A172 (cell line): ENCODE measurements around the gene CDK5. TPM values are rescaled to one million over a fixed set of nuclear protein-coding genes. Genes with fewer than 3 reads are reported as not detected.

Experiments
- DNase-seq: peaks from one replicate; pipeline ENCODE4 v3.0.0-alpha.2; 2015; ENCODE audit warnings: low spot score
- total RNA-seq: library from RNA; depleted of rRNA; stranded (reverse); fragments of >200 nt; shearing (Covaris generic); gene quantifications from 2 replicates; pipeline ENCODE4 v1.2.3, GENCODE V29; 2014; rRNA removed

Gene CDK5
- 57.0 and 58.7 TPM in 2 replicates for total RNA-seq

DNA sequence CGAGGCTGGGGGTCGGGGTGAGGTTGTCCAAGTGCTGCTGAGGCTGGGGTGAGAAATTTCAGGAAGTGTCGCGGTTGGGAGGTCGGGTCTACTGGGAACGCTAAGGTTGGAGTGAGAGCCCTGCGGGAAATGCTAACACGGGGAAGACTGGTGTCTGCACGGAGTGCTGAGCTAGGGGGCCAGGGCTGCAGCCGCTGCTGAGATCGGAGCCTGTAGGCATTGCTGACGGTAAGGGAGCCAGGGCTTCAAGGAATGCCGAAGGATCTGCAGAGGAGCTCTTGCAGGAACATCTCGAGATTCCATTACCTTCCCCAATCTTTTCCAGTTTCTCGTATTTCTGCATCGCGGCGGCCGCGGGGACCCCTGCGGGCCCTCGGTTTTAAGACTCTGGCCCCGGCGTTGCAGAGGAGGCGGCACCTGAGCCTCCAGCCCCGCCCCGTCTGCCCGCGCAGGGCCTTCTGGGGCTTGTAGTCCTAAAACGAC lies at the start of gene CDK5:
Gene CDK5, minus strand, starts transcription at position 392 of the 483 bp plus-strand sequence. Its CDS starts 49 bp downstream, at position 343.
- no peak for DNase-seq

DNA sequence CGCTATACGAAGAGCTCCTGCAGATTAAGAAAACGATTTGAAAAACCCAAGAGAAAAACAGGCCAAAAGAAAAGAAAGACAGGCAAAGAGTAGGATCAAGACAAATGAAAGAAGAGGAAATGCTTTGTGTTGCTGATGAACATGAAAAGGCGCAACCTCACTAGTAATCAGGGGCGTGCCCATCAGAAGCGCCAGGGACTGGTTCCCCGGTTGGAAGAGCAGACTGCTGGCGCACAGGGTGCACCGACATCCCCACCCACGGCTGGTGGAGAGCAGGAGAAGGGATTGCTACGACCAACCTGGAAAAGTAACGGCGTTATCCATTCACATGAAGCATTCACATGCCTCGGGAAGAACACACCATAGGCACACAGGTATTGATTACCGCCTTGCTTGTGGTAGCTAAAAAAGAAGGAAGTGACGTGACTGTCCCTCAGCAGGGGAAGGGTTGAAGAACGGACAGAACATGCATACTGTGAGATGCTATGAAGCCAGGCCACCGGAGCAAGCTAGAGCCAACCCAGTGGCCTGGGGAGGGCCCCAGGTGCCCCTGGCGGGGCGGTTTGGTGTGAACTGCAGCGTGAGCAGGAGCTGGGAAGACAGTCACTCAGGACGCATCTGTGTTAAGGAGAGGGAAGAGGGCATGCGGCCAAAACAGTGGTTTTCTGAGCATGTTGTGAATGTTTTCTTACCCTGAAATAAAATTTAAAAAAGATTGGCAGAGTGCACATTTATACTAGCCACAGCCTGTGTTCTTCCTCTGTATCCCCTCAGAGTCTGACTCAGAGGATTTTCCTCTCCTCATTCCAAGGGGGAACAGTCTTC lies 46.9 kb upstream of the CDK5 start:
- peak; percentile 41 for DNase-seq

GRCh38 chr7:151103973-151104372 lies 46.3 kb upstream of the CDK5 start:
- DNase-seq: no peak

DNA sequence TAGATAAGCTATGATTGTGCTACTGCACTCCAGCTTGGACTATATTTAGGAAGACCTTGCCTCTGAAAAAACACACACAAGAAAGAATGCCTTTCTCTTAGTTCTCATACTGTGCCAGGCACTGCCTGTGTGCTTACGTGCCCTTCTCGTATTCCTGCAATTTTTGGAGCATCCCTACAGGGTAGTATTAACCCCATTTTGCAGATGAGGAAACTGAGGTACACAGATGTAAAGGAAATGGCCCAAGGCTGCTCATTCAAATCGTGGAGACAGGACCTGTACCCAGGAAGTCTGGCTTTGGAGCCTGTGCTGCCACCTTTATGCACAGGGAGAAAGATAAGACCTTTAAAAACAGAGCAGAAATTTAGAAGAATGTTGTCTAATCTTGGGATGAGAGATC lies 45.3 kb upstream of the CDK5 start:
- no peak for DNase-seq

DNA sequence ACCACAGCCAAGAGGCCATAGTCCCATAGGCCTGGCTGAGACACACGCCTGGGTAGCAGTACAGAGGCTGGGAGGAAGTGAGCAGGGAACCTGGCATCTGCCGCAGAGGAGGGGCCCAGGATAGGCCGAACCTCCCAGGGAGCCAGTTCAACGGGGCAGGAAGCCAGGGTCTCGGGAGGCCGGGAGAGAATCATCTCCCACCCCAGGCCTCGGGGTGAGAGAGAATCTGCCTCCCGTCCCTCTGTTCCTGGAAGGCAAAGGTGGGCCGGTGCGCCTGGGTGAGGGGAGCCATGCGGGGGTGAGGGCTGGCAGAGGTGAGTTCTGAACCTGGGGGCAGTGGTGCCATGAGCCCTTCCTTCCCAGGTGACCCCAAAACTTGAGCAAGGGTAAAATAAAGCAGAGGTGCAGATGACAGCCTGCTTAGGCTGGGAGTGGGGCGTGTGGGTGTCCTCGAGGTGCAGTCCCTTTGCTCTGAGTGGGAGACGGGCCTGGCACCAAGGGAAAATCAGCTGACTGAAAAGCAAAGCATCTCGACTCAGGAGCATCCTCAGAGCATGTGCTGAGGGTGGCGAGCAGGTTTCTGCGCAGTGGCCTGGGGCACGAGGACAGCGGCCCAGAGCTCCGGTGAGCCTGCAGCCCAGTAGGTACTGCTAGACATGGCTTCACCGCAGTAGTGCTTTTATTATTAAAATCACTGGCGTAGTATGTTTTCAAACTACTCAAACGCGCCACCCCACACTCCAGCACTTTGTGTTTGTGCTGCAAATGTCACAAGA lies 44.1 kb upstream of the CDK5 start:
- DNase-seq: no peak

DNA sequence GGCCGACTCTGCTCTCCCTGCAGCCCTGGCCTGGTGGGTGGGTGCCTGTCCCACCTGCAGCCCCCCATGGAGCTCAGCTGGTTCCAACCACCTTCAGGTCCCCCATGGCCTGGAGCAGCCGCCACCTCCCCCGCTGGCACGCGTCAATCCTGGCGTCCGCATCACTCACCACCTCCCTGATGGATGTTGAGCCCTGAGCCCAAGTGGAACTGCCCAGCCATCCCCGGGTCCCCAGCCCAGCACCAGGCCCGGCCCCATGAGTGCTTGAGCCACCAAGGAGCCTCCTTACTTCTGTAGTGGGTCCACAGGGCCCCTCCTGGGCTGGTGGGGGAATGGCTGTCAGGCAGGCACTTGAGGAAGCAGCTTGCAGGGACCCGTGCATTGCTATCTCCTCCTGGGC lies 43.2 kb upstream of the CDK5 start:
- no peak for DNase-seq

- DNase-seq: no peak
Measured at GRCh38 chr7:151099486-151100211, 42.0 kb upstream of the CDK5 start.

- no peak for DNase-seq
Measured at GRCh38 chr7:151095828-151096475, 38.3 kb upstream of the CDK5 start.

- no peak for DNase-seq
Measured at GRCh38 chr7:151095123-151095797, 37.6 kb upstream of the CDK5 start.

GRCh38 chr7:151094675-151095074 lies 37.0 kb upstream of the CDK5 start:
- no peak for DNase-seq

DNA sequence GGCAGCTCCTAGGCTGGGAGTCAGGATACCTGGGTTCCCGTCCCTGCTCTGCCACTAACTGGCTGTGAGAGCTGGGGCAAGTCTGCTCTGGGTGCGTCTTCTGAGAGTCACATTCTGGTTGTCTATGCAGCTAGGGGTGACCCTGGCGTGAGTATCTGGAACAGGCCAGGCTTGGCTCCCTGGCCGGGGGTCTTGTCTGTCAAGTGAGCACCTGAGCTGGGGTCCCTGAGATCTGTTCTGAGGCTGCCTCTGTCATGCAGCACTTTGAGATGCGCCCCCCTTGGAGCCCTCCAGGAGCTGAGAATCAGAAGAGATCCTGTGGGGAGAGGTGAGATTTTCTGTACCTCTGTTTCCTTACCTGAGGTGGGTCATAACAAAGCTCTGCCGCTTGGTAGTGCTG lies 36.1 kb upstream of the CDK5 start:
- no peak for DNase-seq

DNA sequence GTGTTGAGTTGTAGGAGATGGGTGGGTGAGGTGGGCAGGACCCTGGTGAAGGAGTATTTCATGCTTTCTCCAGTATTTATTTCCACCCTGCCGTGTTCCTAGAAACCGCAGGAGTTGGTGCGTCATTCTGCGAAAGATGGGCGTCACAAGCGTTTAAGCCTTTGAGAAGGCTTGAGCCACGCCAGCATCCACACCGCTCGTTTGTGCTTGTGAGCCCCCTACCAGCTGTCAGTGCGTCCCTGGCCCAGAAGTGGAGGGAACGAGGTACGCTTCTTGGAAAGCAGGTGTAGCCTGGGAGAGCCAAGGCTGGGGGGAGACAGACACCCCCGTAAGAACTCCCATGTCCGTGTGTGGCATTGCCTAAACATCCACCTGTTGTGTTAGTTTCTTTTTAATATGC lies 34.3 kb upstream of the CDK5 start:
- no peak for DNase-seq

- DNase-seq: no peak
Measured at GRCh38 chr7:151091431-151091830, 33.7 kb upstream of the CDK5 start.

DNA sequence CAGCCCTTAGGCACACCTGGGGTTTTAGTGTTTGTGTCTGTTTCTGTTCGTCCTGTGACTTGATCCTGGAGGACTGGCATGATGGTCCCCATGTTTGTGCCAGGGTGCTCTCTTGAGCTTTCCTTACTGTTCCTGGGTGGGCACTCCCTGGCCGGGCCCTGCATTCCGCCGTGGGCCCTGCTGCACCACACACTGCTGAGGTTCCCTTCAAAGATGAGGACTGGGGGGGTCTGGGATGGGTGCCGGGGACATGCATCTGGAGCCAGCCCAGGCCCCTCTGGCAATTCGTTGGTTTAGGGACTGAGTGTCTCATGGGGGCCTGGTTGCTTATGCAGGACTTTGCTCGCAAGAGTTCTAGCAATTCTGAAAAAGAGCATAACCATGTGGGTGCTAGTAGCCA lies 33.3 kb upstream of the CDK5 start:
- no peak for DNase-seq

DNA sequence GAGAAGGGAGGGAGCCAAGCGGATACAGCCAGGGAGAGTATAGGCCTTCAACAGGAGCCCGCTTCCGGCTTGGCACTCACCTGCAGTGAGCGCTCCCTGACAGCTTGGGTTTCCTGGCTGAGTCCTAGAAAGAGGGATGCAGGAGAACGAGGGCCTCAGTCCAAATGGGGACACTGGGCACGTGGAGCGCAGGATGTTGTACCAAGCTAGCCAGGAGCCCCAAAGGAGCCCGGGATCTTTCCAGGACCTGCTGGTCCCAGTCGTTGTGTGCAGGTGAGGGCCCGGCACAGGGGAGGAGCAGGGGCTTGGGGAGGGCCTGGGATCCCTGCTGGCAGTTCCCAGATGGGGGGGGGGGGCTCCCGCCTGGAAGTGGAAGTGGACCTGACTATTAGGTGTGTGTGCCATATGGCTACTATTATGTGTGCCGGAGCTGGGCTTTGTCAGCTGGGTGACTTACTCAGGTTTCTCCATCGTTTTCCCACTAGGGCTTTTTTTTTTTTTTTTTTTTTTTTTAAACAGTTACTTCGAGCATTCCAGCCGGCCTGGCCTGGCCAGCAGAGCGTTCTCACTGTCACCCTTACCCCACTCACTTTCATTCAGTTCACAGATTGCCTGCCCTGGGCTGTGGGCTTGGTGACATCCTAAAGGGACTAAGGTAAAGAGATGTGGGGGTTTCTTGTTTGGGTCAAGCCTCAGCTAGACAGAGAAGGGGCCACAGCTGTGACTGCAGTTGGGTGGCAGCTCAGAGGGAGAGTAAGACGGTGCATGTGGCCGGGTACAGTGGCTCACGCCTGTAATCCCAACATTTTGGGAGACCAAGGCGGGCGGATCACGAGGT lies 32.4 kb upstream of the CDK5 start:
- no peak for DNase-seq

DNA sequence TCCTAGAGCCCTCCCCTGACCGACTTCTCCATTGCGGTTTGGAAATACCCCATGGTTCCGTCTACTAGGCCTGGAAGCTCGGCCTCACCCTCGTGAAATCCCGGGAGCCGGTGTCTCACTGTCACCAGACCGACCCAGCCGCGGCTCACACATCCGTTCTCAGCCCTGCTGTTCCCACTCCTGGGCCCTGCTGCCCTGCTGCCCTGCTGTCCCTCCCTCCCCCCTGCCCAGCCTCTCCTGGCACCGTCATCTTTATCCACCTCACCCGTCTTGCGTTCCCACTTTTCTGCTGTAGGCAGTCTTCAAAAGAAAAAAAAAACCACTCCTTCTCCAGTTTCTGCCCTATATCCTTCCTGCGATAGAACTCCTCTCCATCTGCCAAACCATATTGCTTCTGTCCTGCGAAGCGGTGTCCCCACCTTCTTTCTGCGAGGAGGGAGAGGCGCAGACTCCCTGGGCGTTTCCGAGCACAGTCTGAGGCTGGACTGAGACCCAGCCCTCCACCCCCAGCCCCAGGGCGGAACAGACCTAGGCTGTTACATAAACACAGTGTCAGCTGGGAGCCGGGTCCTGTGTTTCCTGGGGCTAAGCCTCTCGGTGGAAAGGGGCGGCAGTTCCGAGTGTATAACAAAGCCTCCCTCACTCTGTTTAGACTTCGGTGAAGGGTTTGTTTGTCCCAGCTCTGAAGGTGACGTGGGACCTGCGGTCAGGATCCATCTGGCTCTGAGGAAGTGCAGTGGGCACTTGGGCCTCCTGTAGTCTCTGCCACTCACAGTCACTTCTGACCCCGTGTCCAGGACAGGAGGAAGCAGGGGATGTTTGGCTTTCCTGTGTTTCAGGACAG lies 31.4 kb upstream of the CDK5 start:
- DNase-seq: peak; percentile 57

DNA sequence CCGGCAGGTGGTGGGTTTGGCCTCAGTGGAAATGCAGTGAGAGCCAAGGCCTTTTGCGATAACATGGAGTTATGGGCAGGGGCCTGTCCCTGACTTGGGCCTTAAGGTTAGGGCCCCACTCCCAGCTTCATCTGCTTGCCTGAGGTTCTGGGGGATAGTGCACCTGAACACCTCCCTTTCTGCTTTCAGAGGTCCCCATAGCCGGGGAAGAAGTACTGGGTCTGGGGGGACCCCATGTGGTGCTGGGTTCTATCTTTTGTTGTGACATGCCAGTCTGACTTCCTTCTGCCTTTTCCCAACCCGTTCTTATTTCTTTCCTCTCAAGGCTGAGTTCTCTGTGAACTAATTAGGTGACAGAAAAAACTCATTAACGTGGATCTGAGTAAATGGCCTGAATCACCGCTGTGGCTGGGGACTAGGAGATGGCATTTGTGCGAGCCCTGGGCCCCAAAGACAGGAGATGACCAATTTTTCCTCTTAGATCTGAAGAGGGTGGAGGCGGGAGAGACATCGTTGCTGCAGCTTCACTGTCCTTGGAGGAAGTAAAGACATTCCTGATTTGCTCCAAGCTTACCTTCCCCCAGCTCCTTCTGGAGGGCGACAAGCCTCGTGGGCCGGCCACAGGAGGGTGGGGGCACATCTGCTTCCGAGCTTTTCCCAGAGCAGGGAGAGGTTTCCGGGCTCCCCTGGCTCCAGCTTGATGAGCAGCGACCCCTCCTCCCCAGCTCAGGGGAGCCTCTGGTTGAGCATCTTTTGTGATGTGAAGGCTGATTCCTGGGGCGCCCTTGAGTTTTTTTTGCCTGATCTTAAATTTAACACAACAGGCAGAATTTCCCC lies 30.5 kb upstream of the CDK5 start:
- no peak for DNase-seq
